HepG2 (cell line): ENCODE data around the gene CNTRL. TPM values are rescaled to one million over a fixed set of nuclear protein-coding genes. Genes with fewer than 3 reads are reported as not detected.

Experiments
- ADNP ChIP-seq: sonication (generic); formaldehyde crosslinking; IDR thresholded peaks from 2 replicates; pipeline ENCODE4 v1.4.0; 2020; ENCODE audit warnings: missing genetic modification reagents
- ATF1 ChIP-seq: IDR thresholded peaks from 2 replicates; pipeline ENCODE4 v1.6.1; 2016; ENCODE audit warnings: mild to moderate bottlenecking, control low read depth
- CBX1 ChIP-seq: IDR thresholded peaks from one replicate; pipeline ENCODE4 v1.6.1; 2016; ENCODE audit warnings: antibody characterized with exemption, low read depth
- FOXA1 ChIP-seq, 2 experiments: fragments of 450-650 bp in 1 of 2; sonication (generic) in 1 of 2; formaldehyde crosslinking in 1 of 2; IDR thresholded peaks; 2 replicates each; pipeline versions ENCODE4 v1.4.0 to v1.6.1; 2016 to 2020; ENCODE audit warnings: missing genetic modification reagents in 1 of 2
- HDAC6 ChIP-seq: fragments of 200-600 bp; sonication (generic); IDR thresholded peaks from 2 replicates; pipeline ENCODE4 v1.7.0; 2017; ENCODE audit warnings: mild to moderate bottlenecking, antibody characterized with exemption, low read length, low read depth
- NFKB2 ChIP-seq: sonication (generic); formaldehyde crosslinking; IDR thresholded peaks from 2 replicates; pipeline ENCODE4 v1.4.0; 2020; ENCODE audit warnings: missing genetic modification reagents, borderline replicate concordance
- NFKBIZ ChIP-seq: IDR thresholded peaks from 2 replicates; pipeline ENCODE4 v1.6.1; 2018; ENCODE audit warnings: missing genetic modification reagents, missing compliant biosample characterization
- PCBP1 ChIP-seq: fragments of 200-400 bp; formaldehyde crosslinking; IDR thresholded peaks from 2 replicates; pipeline ENCODE4 v1.6.1; 2017; ENCODE audit warnings: mild to moderate bottlenecking, low read depth, low read length, borderline replicate concordance
- REPIN1 ChIP-seq: sonication (generic); formaldehyde crosslinking; IDR thresholded peaks from 2 replicates; pipeline ENCODE4 v1.8.0; 2022; ENCODE audit warnings: missing genetic modification reagents, low read depth, mild to moderate bottlenecking, borderline replicate concordance
- SAP130 ChIP-seq: IDR thresholded peaks from 2 replicates; pipeline ENCODE4 v1.6.1; 2016; ENCODE audit warnings: low read depth
- TEAD2 ChIP-seq: sonication (generic); formaldehyde crosslinking; IDR thresholded peaks from 2 replicates; pipeline ENCODE4 v1.9.0; 2021; ENCODE audit warnings: missing genetic modification reagents
- ZNF292 ChIP-seq: sonication (generic); formaldehyde crosslinking; IDR thresholded peaks from 2 replicates; pipeline ENCODE4 v1.8.1; 2022; ENCODE audit warnings: mild to moderate bottlenecking, low read depth, missing genetic modification reagents, borderline replicate concordance
- ZNF343 ChIP-seq: sonication (generic); formaldehyde crosslinking; IDR thresholded peaks from 2 replicates; pipeline ENCODE4 v1.4.0; 2020; ENCODE audit warnings: mild to moderate bottlenecking, missing genetic modification reagents
- ZSCAN22 ChIP-seq: sonication (generic); formaldehyde crosslinking; IDR thresholded peaks from 2 replicates; pipeline ENCODE4 v1.4.0; 2020; ENCODE audit warnings: mild to moderate bottlenecking, missing genetic modification reagents
- polyA plus RNA-seq, 8 experiments: library from polyadenylated mRNA; depleted of rRNA in 3 of 8; stranded (reverse) in 7 of 8; unstranded in 1 of 8; fragments of >200 nt; fragmentation: Illumina TruSeq in 4 of 8; extraction: Trizol in 4 of 8; gene quantifications; 2 replicates each; pipeline versions ENCODE4 v1.2.1 to v1.2.3, GENCODE V29; 2011 to 2016; ENCODE audit warnings: low read depth in 4 of 8, missing spikeins in 1 of 8, mixed read lengths in 1 of 8; ENCODE audit not compliant: insufficient read depth in 1 of 8
- total RNA-seq, 5 experiments: library from RNA; depleted of rRNA; stranded (reverse); fragments of >200 nt; fragmentation: Illumina TruSeq; extraction: Trizol; gene quantifications; 2 replicates each; pipeline ENCODE4 v1.2.3, GENCODE V29; 2016; ENCODE audit warnings: low read depth in 1 of 5
- TF ChIP-seq, protein P1 (sequence below): sonication (generic); formaldehyde crosslinking; IDR thresholded peaks from 2 replicates; pipeline ENCODE4 v1.4.0; 2020; ENCODE audit warnings: mild to moderate bottlenecking, missing genetic modification reagents
- TF ChIP-seq, protein P2 (sequence below): sonication (generic); formaldehyde crosslinking; IDR thresholded peaks from 2 replicates; pipeline ENCODE4 v1.5.1; 2020; ENCODE audit warnings: mild to moderate bottlenecking, missing genetic modification reagents, moderate library complexity
- TF ChIP-seq, protein P3 (sequence below): sonication (generic); formaldehyde crosslinking; IDR thresholded peaks from 2 replicates; pipeline ENCODE4 v1.9.0; 2021; ENCODE audit warnings: missing genetic modification reagents, borderline replicate concordance
- TF ChIP-seq, protein P4 (sequence below): sonication (generic); formaldehyde crosslinking; IDR thresholded peaks from 2 replicates; pipeline ENCODE4 v1.8.1; 2022; ENCODE audit warnings: mild to moderate bottlenecking, missing genetic modification reagents
- TF ChIP-seq, protein P5 (sequence below): IDR thresholded peaks from 2 replicates; pipeline ENCODE4 v1.6.1; 2016

CNTRL gene
- total and polyA plus RNA-seq, 2 of the 13 experiments (the other 11 are each of a cell fraction or from before 2014, with no cell fraction given), result 7.5 to 11.8 TPM

DNA sequence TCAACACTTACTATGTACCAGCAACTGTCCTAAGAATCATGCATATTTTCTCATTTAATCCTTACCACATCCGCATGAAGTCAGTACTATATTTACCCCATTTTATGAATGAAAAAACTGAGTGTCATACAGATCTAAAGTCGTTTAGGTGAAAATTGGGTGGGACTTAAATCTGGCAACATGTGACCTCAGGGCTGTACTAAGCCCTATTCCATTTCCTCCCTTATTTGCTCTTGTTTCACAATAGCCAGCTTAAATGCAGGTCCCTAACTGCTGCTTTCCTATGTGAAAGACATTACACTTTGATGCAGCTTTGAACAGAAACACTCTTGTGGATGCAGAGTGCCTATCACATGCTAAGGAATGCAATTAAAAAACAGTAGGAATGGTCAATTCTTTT is 129.4 kb downstream of the CNTRL start (continued):
- TF ChIP-seq, protein P1, sequence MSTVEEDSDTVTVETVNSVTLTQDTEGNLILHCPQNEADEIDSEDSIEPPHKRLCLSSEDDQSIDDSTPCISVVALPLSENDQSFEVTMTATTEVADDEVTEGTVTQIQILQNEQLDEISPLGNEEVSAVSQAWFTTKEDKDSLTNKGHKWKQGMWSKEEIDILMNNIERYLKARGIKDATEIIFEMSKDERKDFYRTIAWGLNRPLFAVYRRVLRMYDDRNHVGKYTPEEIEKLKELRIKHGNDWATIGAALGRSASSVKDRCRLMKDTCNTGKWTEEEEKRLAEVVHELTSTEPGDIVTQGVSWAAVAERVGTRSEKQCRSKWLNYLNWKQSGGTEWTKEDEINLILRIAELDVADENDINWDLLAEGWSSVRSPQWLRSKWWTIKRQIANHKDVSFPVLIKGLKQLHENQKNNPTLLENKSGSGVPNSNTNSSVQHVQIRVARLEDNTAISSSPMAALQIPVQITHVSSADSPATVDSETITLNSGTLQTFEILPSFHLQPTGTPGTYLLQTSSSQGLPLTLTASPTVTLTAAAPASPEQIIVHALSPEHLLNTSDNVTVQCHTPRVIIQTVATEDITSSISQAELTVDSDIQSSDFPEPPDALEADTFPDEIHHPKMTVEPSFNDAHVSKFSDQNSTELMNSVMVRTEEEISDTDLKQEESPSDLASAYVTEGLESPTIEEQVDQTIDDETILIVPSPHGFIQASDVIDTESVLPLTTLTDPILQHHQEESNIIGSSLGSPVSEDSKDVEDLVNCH (CRISPR knock-in tag), result no peak
- TF ChIP-seq, protein P2, sequence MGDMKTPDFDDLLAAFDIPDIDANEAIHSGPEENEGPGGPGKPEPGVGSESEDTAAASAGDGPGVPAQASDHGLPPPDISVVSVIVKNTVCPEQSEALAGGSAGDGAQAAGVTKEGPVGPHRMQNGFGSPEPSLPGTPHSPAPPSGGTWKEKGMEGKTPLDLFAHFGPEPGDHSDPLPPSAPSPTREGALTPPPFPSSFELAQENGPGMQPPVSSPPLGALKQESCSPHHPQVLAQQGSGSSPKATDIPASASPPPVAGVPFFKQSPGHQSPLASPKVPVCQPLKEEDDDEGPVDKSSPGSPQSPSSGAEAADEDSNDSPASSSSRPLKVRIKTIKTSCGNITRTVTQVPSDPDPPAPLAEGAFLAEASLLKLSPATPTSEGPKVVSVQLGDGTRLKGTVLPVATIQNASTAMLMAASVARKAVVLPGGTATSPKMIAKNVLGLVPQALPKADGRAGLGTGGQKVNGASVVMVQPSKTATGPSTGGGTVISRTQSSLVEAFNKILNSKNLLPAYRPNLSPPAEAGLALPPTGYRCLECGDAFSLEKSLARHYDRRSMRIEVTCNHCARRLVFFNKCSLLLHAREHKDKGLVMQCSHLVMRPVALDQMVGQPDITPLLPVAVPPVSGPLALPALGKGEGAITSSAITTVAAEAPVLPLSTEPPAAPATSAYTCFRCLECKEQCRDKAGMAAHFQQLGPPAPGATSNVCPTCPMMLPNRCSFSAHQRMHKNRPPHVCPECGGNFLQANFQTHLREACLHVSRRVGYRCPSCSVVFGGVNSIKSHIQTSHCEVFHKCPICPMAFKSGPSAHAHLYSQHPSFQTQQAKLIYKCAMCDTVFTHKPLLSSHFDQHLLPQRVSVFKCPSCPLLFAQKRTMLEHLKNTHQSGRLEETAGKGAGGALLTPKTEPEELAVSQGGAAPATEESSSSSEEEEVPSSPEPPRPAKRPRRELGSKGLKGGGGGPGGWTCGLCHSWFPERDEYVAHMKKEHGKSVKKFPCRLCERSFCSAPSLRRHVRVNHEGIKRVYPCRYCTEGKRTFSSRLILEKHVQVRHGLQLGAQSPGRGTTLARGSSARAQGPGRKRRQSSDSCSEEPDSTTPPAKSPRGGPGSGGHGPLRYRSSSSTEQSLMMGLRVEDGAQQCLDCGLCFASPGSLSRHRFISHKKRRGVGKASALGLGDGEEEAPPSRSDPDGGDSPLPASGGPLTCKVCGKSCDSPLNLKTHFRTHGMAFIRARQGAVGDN (CRISPR knock-in tag), result no peak
- TF ChIP-seq NFKB2 (CRISPR knock-in tag) (no peak), SAP130 (no peak), TEAD2 (no peak), HDAC6 (no peak), ZSCAN22 (CRISPR knock-in tag) (no peak), ATF1 (no peak), NFKBIZ (no peak), ZNF292 (CRISPR knock-in tag) (peak; percentile 17; the same call in 1 of the 2 replicates), ZNF343 (CRISPR knock-in tag) (no peak), REPIN1 (CRISPR knock-in tag) (no peak), ADNP (CRISPR knock-in tag) (no peak), FOXA1 (IDR thresholded peaks at IDR 0.05) (no peak), FOXA1 (CRISPR knock-in tag; IDR thresholded peaks at IDR 0.05) (peak; percentile 65), CBX1 (no peak), PCBP1 (no peak)
- TF ChIP-seq, protein P3, sequence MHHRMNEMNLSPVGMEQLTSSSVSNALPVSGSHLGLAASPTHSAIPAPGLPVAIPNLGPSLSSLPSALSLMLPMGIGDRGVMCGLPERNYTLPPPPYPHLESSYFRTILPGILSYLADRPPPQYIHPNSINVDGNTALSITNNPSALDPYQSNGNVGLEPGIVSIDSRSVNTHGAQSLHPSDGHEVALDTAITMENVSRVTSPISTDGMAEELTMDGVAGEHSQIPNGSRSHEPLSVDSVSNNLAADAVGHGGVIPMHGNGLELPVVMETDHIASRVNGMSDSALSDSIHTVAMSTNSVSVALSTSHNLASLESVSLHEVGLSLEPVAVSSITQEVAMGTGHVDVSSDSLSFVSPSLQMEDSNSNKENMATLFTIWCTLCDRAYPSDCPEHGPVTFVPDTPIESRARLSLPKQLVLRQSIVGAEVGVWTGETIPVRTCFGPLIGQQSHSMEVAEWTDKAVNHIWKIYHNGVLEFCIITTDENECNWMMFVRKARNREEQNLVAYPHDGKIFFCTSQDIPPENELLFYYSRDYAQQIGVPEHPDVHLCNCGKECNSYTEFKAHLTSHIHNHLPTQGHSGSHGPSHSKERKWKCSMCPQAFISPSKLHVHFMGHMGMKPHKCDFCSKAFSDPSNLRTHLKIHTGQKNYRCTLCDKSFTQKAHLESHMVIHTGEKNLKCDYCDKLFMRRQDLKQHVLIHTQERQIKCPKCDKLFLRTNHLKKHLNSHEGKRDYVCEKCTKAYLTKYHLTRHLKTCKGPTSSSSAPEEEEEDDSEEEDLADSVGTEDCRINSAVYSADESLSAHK, result no peak
- TF ChIP-seq, protein P4, sequence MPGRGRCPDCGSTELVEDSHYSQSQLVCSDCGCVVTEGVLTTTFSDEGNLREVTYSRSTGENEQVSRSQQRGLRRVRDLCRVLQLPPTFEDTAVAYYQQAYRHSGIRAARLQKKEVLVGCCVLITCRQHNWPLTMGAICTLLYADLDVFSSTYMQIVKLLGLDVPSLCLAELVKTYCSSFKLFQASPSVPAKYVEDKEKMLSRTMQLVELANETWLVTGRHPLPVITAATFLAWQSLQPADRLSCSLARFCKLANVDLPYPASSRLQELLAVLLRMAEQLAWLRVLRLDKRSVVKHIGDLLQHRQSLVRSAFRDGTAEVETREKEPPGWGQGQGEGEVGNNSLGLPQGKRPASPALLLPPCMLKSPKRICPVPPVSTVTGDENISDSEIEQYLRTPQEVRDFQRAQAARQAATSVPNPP (CRISPR knock-in tag), result no peak
- TF ChIP-seq, protein P5, sequence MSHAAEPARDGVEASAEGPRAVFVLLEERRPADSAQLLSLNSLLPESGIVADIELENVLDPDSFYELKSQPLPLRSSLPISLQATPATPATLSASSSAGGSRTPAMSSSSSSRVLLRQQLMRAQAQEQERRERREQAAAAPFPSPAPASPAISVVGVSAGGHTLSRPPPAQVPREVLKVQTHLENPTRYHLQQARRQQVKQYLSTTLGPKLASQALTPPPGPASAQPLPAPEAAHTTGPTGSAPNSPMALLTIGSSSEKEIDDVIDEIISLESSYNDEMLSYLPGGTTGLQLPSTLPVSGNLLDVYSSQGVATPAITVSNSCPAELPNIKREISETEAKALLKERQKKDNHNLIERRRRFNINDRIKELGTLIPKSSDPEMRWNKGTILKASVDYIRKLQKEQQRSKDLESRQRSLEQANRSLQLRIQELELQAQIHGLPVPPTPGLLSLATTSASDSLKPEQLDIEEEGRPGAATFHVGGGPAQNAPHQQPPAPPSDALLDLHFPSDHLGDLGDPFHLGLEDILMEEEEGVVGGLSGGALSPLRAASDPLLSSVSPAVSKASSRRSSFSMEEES, result no peak
